Transverse colon (tissue), 4 donors: Measurements from ENCODE around the gene ANP32B. TPM values are rescaled to one million over a fixed set of nuclear protein-coding genes. Genes with fewer than 3 reads are reported as not detected.
"Not testable (repeated sequence)": the region's sequence is repeated elsewhere in the genome, so short reads cannot be mapped to it uniquely, and the experiment has no call there.

Experiments
- DNase-seq: peaks from one replicate; pipeline ENCODE4 v3.0.0-alpha.2; 2019
- H3K27ac ChIP-seq, 4 donors: fragments of 200-600 bp; sonication (generic); 2 replicates each; pipeline ENCODE4 v1.5.1; 2016 to 2018; ENCODE audit warnings: inconsistent platforms in 4 of 4
- H3K27me3 ChIP-seq: fragments of 200-600 bp; sonication (generic); 2 replicates; pipeline ENCODE4 v1.5.1; 2017; ENCODE audit warnings: inconsistent platforms
- H3K36me3 ChIP-seq, 4 donors: fragments of 200-600 bp; sonication (generic); 2 replicates each; pipeline ENCODE4 v1.5.1; 2017 to 2019; ENCODE audit warnings: inconsistent platforms in 4 of 4
- H3K4me1 ChIP-seq, 4 donors: fragments of 200-600 bp; sonication (generic); 2 replicates each; pipeline ENCODE4 v1.5.1; 2017 to 2020; ENCODE audit warnings: inconsistent platforms in 4 of 4
- H3K4me3 ChIP-seq, 4 donors: fragments of 200-600 bp; sonication (generic); 1 replicate in 1 of 4; 2 replicates in 3 of 4; pipeline versions ENCODE4 v1.5.1 to v1.6.1; 2017 to 2019; ENCODE audit warnings: inconsistent platforms in 4 of 4
- H3K9me3 ChIP-seq, 2 donors: fragments of 200-600 bp; sonication (generic); 2 replicates each; pipeline ENCODE4 v1.5.1; 2017 to 2019; ENCODE audit warnings: inconsistent platforms in 2 of 2
- EP300 ChIP-seq: sonication (generic); formaldehyde crosslinking; IDR thresholded peaks from one replicate; pipeline ENCODE4 v1.6.1; 2017; ENCODE audit warnings: antibody characterized with exemption, low read depth
- POLR2A ChIP-seq: fragments of 450-650 bp; IDR thresholded peaks from one replicate; pipeline ENCODE4 v1.6.1; 2016; ENCODE audit warnings: antibody characterized with exemption, mild to moderate bottlenecking, moderate library complexity
- POLR2AphosphoS5 ChIP-seq, 3 donors: sonication (generic); formaldehyde crosslinking; IDR thresholded peaks; one replicate each; pipeline ENCODE4 v1.6.1; 2016; ENCODE audit warnings: antibody characterized with exemption in 3 of 3
- WGBS, 2 donors: methylation state at CpG; one replicate each; pipeline ENCODE4 v1.1.5; 2018; ENCODE audit warnings: low coverage in 1 of 2; 5-methylcytosine and 5-hydroxymethylcytosine counted together
- in situ Hi-C, 4 donors: fragments of 200-750 bp; cut with MboI; loops; one replicate each; pipeline versions ENCODE4 v1.15.0 to v1.15.1; 2017; ENCODE audit warnings: low sequenced_read_pairs in 3 of 4, low pct_ligation_motif_present in 1 of 4, low pct_unique_long_range_greater_than_20kb in 1 of 4
- intact Hi-C: fragments of 100-400 bp; cut with DNase I; formaldehyde crosslinking; loops from one replicate; pipeline ENCODE4 v1.15.1; 2023; ENCODE audit warnings: low total_unique reads
- total RNA-seq, 4 donors: library from RNA; depleted of rRNA; stranded (reverse); fragments of >200 nt; gene quantifications; one replicate each; pipeline ENCODE4 v1.1.0, GENCODE V29; 2016
- TF ChIP-seq, protein P1 (sequence below), 5 experiments: fragments of 200-600 bp in 3 of 5; fragments of 450-650 bp in 2 of 5; sonication (generic) in 3 of 5; IDR thresholded peaks; 1 replicate in 2 of 5; 2 replicates in 3 of 5; pipeline ENCODE4 v1.5.1; 2016 to 2017; ENCODE audit warnings: antibody characterized with exemption in 5 of 5, inconsistent platforms in 3 of 5, mild to moderate bottlenecking in 2 of 5, moderate library complexity in 1 of 5

ANP32B gene
- total RNA-seq, 4 donors from 2014 or later, result 37.4 to 65.6 (median 43.0) TPM

DNA sequence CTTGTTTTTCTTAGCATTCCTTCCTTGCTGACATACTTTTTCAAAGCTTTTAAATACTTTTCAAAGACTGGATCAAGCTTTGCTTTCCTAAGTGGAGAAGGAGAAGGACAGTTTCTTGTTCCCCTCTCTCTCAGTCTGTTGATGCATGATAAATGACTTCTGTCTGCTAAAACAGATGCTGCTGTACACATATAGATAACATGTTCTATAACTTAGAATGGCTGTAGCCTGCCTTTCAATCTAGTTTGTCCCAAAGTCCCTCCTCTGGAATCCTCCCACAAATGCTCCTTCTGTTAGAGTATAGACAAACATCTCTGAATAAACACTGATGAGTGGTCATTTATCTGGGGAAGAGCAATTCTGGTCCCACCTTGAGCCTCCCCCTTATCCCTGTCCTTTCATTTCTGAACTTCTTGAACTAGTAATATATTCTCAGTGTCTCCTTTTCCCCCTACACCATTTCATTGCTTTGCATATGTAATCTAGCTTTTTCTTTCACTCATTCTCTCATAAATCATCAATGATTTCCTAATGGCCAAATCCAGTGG, 39.8 kb upstream of the ANP32B start:
- H3K4me1 ChIP-seq, result no peaks in the 10 kb centered on the region
- H3K36me3 ChIP-seq, result no peaks in the 10 kb centered on the region
- no peak for DNase-seq
- in situ Hi-C loops (no loop called here), intact Hi-C loops (no loop called here)
- H3K27ac ChIP-seq, result no peak overlapping the region
- H3K9me3 ChIP-seq, result no peaks in the 10 kb centered on the region
- H3K4me3 ChIP-seq, result no peak overlapping the region
- no peak for TF ChIP-seq EP300
- TF ChIP-seq, protein P1, sequence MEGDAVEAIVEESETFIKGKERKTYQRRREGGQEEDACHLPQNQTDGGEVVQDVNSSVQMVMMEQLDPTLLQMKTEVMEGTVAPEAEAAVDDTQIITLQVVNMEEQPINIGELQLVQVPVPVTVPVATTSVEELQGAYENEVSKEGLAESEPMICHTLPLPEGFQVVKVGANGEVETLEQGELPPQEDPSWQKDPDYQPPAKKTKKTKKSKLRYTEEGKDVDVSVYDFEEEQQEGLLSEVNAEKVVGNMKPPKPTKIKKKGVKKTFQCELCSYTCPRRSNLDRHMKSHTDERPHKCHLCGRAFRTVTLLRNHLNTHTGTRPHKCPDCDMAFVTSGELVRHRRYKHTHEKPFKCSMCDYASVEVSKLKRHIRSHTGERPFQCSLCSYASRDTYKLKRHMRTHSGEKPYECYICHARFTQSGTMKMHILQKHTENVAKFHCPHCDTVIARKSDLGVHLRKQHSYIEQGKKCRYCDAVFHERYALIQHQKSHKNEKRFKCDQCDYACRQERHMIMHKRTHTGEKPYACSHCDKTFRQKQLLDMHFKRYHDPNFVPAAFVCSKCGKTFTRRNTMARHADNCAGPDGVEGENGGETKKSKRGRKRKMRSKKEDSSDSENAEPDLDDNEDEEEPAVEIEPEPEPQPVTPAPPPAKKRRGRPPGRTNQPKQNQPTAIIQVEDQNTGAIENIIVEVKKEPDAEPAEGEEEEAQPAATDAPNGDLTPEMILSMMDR (IDR thresholded peaks at IDR 0.05), result no peak
- H3K27me3 ChIP-seq, result peaks cover 22% of the 10 kb centered on the region

DNA sequence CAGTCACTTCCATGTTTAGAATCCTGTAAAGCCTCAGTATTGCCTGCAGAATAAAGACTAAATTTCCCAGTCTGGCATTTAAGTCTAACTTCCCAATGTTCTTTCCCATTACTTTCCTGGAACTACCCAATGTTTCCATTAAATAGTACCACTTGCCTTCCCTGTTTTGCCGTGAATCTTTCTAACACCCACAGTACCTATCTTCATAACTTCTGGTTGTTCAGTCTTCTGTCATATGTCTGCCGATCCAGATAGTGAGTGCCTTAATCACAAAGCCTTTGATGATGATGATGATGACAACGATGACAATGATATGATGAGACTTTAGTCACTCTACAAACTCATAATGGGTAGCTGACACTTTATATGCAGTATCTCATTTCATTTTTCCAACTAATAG, 38.5 kb upstream of the ANP32B start:
- intact Hi-C loops, result no loop called here
- TF ChIP-seq POLR2A (no peak), EP300 (no peak), POLR2AphosphoS5 (IDR thresholded peaks at IDR 0.05) (no peak)
- TF ChIP-seq, protein P1 (IDR thresholded peaks at IDR 0.05), result no peak
- in situ Hi-C loops, result no loop called here

DNA sequence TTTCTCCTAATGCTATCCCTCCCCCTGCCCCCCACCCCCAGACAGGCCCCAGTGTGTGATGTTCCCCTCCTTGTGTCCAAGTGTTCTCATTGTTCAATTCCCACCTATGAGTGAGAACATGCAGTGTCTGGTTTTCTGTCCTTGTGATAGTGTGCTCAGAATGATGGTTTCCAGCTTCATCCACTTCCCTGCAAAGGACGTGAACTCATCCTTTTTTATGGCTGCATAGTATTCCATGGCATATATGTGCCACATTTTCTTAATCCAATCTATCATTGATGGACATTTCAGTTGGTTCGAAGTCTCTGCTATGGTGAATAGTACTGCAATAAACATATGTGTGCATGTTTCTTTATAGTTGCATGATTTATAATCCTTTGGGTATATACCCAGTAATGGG, 37.7 kb upstream of the ANP32B start:
- WGBS, 2 donors, result 80 to 84% methylated on average over 2 of the region's 2 CpGs
- intact Hi-C loops, H3K9me3 ChIP-seq, H3K4me1 ChIP-seq, H3K36me3 ChIP-seq, H3K4me3 ChIP-seq, DNase-seq, in situ Hi-C loops, H3K27ac ChIP-seq: not testable (repeated sequence)
- peaks cover 21% of the 10 kb centered on the region for H3K27me3 ChIP-seq

More for the DNA sequence above, 38.5 kb upstream of the ANP32B start:
- H3K9me3 ChIP-seq, result no peaks in the 10 kb centered on the region
- no peak overlapping the region for H3K4me3 ChIP-seq
- H3K4me1 ChIP-seq, result no peaks in the 10 kb centered on the region
- 82 to 94% methylated on average over 2 to 3 of the region's 3 CpGs for WGBS, 2 donors
- DNase-seq, result no peak
- H3K36me3 ChIP-seq, result no peaks in the 10 kb centered on the region
- H3K27me3 ChIP-seq, result peaks cover 20% of the 10 kb centered on the region
- no peak overlapping the region for H3K27ac ChIP-seq

DNA sequence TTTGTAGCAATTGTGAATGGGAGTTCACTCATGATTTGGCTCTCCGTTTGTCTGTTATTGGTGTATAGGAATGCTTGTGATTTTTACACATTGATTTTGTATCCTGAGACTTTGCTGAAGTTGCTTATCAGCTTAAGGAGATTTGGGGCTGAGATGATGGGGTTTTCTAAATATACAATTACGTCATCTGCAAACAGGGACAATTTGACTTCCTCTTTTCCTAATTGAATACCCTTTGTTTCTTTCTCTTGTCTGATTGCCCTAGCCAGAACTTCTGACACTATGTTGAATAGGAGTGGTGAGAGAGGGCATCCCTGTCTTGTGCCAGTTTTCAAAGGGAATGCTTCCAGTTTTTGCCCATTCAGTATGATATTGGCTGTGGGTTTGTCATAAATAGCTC, 36.0 kb upstream of the ANP32B start:
- H3K4me1 ChIP-seq, intact Hi-C loops, H3K4me3 ChIP-seq, in situ Hi-C loops, H3K27ac ChIP-seq, H3K9me3 ChIP-seq, H3K36me3 ChIP-seq, DNase-seq: not testable (repeated sequence)
- 50 to 56% methylated on average over 2 of the region's 2 CpGs for WGBS, 2 donors
- H3K27me3 ChIP-seq, result peaks cover 30% of the 10 kb centered on the region

DNA sequence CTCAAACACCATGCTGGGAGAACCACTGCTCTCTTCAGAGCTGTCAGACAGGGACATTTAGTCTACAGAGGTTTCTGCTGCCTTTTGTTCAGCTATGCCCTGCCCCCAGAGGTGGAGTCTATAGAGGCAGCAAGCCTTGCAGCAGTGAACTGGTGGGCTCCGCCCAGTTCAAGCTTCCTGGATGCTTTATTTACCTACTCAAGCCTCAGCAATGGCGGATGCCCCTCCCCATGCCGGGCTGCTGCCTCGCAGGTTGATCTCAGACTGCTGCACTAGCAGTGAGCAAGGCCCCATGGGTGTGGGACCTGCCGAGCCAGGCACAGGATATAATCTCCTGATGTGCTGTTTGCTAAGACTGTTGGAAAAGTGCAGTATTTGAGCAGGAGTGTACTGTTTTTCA, 32.3 kb upstream of the ANP32B start:
- H3K4me3 ChIP-seq, H3K36me3 ChIP-seq, H3K9me3 ChIP-seq, in situ Hi-C loops, H3K4me1 ChIP-seq, intact Hi-C loops, H3K27ac ChIP-seq: not testable (repeated sequence)
- peaks cover 22% of the 10 kb centered on the region for H3K27me3 ChIP-seq
- DNase-seq, result peak; percentile 21
- 44 to 69% methylated on average over 3 to 5 of the region's 5 CpGs for WGBS, 2 donors

DNA sequence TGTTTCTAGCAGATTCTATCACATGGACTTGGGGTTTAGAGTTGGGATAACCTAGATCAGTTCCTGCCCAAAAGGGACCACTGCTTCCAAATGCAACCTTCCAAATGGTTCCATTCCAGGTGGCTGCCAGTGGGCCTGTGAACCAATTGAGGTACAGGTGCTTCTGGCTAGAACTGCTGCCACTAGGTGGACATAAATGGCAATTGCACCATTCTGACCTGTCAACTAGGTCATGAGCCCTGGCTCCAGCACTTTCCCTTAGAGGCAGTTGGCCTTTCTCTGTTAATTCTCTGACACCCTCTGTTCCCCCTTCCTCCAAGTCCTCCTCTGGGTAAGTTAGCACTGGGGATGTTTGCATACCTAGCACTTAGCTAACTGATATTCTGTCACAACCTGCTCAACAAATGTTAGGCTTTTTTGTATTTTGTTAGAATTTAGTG, 28.6 kb upstream of the ANP32B start:
- intact Hi-C loops (no loop called here), in situ Hi-C loops (no loop called here)
- H3K27ac ChIP-seq, result no peak overlapping the region
- no peak overlapping the region for H3K4me3 ChIP-seq
- DNase-seq, result peak; percentile 48
- H3K9me3 ChIP-seq, result no peaks in the 10 kb centered on the region
- H3K27me3 ChIP-seq, result peaks cover 15% of the 10 kb centered on the region
- no peaks in the 10 kb centered on the region for H3K36me3 ChIP-seq
- no peak for TF ChIP-seq POLR2AphosphoS5 (IDR thresholded peaks at IDR 0.05)
- TF ChIP-seq, protein P1 (IDR thresholded peaks at IDR 0.05), result peak; percentile 48 to 61 (median 55)
- no peak for TF ChIP-seq POLR2A
- TF ChIP-seq EP300, result no peak
- H3K4me1 ChIP-seq, result no peaks in the 10 kb centered on the region
